SK-N-SH (cell line): Measurements from ENCODE around the gene PIGP. TPM values are rescaled to one million over a fixed set of nuclear protein-coding genes. Genes with fewer than 3 reads are reported as not detected.

Experiments
- CTCF ChIA-PET: fragments of 300-600, 350-600 bp; formaldehyde crosslinking; extraction: SDS; loops from one replicate; lab custom pipeline; 2021; lab: Yijun Ruan, JAX
- POLR2A ChIA-PET: fragments of 350-600 bp; sonication (Branson Sonifier 250); formaldehyde crosslinking; extraction: SDS; loops from one replicate; lab custom pipeline; 2020; ENCODE audit warnings: antibody characterized with exemption, inconsistent platforms; lab: Yijun Ruan, JAX
- DNase-seq: peaks from one replicate; pipeline ENCODE4 v3.0.0; 2012
- H2AFZ ChIP-seq: fragments of 200-600 bp; sonication (generic); 2 replicates; pipeline ENCODE4 v1.8.1; 2016; ENCODE audit warnings: antibody characterized with exemption, mild to moderate bottlenecking, low read depth
- H3F3A ChIP-seq: fragments of 200-600 bp; sonication (generic); replicated peaks from 2 replicates; pipeline ENCODE3; 2016; ENCODE audit warnings: antibody characterized with exemption, mild to moderate bottlenecking; ENCODE audit not compliant: insufficient read depth
- H3K27ac ChIP-seq, 2 experiments: fragments of 200-500 bp in 1 of 2; fragments of 200-600 bp in 1 of 2; sonication (Bioruptor generic) in 1 of 2; sonication (generic), shearing (Covaris generic) in 1 of 2; 2 replicates each; pipeline versions ENCODE4 v1.5.1 to v1.6.1; 2014 to 2016; ENCODE audit warnings: low read depth in 2 of 2, inconsistent platforms in 1 of 2, low read length in 1 of 2, mild to moderate bottlenecking in 1 of 2, mixed read lengths in 1 of 2
- H3K27me3 ChIP-seq: fragments of 200-600 bp; sonication (generic), shearing (Covaris generic); 2 replicates; pipeline ENCODE4 v1.6.1; 2016; ENCODE audit warnings: mixed run types; ENCODE audit not compliant: insufficient read depth
- H3K36me3 ChIP-seq, 2 experiments: fragments of 200-500 bp in 1 of 2; fragments of 200-600 bp in 1 of 2; sonication (Bioruptor generic) in 1 of 2; sonication (generic) in 1 of 2; replicated peaks in 1 of 2; 2 replicates each; pipeline versions ENCODE3 to v1.5.1; 2014 to 2016; ENCODE audit warnings: low read length in 1 of 2, mild to moderate bottlenecking in 1 of 2; ENCODE audit not compliant: insufficient read depth in 2 of 2, control insufficient read depth in 1 of 2
- H3K4me1 ChIP-seq, 2 experiments: fragments of 200-500 bp in 1 of 2; fragments of 200-600 bp in 1 of 2; sonication (Bioruptor generic) in 1 of 2; sonication (generic), shearing (Covaris generic) in 1 of 2; 2 replicates each; pipeline versions ENCODE4 v1.5.1 to v1.6.1; 2014 to 2016; ENCODE audit warnings: low read depth in 1 of 2, low read length in 1 of 2, mixed run types in 1 of 2; ENCODE audit not compliant: insufficient read depth in 2 of 2, control insufficient read depth in 1 of 2
- H3K4me2 ChIP-seq: fragments of 200-600 bp; sonication (generic), shearing (Covaris generic); 2 replicates; pipeline ENCODE4 v1.6.1; 2017; ENCODE audit warnings: mixed run types
- H3K4me3 ChIP-seq, 2 experiments: fragments of 200-500 bp in 1 of 2; fragments of 200-600 bp in 1 of 2; sonication (Bioruptor generic) in 1 of 2; sonication (generic), shearing (Covaris generic) in 1 of 2; 2 replicates each; pipeline versions ENCODE4 v1.5.1 to v1.8.1; 2014 to 2016; ENCODE audit warnings: low read depth in 2 of 2, inconsistent platforms in 1 of 2, low read length in 1 of 2, mild to moderate bottlenecking in 1 of 2, mixed read lengths in 1 of 2, moderate library complexity in 1 of 2
- H3K79me2 ChIP-seq: fragments of 200-600 bp; sonication (generic); 2 replicates; pipeline ENCODE4 v1.8.1; 2017; ENCODE audit warnings: mild to moderate bottlenecking; ENCODE audit not compliant: insufficient read depth
- H3K9ac ChIP-seq: fragments of 200-600 bp; sonication (generic); 2 replicates; pipeline ENCODE4 v1.6.1; 2017; ENCODE audit warnings: mixed run types
- H3K9me2 ChIP-seq: fragments of 200-600 bp; sonication (generic); 2 replicates; pipeline ENCODE4 v1.6.1; 2017; ENCODE audit warnings: mixed run types
- H3K9me3 ChIP-seq: fragments of 200-600 bp; sonication (generic); 2 replicates; pipeline ENCODE4 v1.6.1; 2017; ENCODE audit warnings: mixed run types, mild to moderate bottlenecking, moderate library complexity
- H4K20me1 ChIP-seq: fragments of 200-600 bp; sonication (generic); 2 replicates; pipeline ENCODE4 v1.6.1; 2017; ENCODE audit warnings: mild to moderate bottlenecking, mixed run types; ENCODE audit not compliant: insufficient read depth
- ELF1 ChIP-seq: IDR thresholded peaks from 2 replicates; pipeline ENCODE4 v1.4.0; 2012
- FOXJ3 ChIP-seq: sonication (generic); formaldehyde crosslinking; IDR thresholded peaks from 2 replicates; pipeline ENCODE4 v1.5.1; 2020; ENCODE audit warnings: mild to moderate bottlenecking, missing genetic modification reagents
- FOXM1 ChIP-seq: IDR thresholded peaks from 2 replicates; pipeline ENCODE4 v1.4.0; 2012; ENCODE audit warnings: low read depth, mild to moderate bottlenecking
- GABPA ChIP-seq: IDR thresholded peaks from 2 replicates; pipeline ENCODE4 v1.4.0; 2012; ENCODE audit warnings: low read depth, mild to moderate bottlenecking
- IRF3 ChIP-seq: fragments of 150-350 bp; IDR thresholded peaks from 2 replicates; pipeline ENCODE4 v1.6.1; 2016; ENCODE audit warnings: mild to moderate bottlenecking, low read depth, low read length
- JUND ChIP-seq: IDR thresholded peaks from 2 replicates; pipeline ENCODE4 v1.4.0; 2012
- MAX ChIP-seq: IDR thresholded peaks from 2 replicates; pipeline ENCODE4 v1.4.0; 2012; ENCODE audit warnings: low read depth
- MXI1 ChIP-seq: IDR thresholded peaks from 2 replicates; pipeline ENCODE4 v1.6.1; 2012; ENCODE audit warnings: mild to moderate bottlenecking, low read depth, low read length, improper control_type of control experiment
- NFIC ChIP-seq: IDR thresholded peaks from 2 replicates; pipeline ENCODE4 v1.4.0; 2012; ENCODE audit warnings: borderline replicate concordance
- NRF1 ChIP-seq: IDR thresholded peaks from 2 replicates; pipeline ENCODE4 v1.6.1; 2012; ENCODE audit warnings: low read depth, mild to moderate bottlenecking, low read length
- RAD21 ChIP-seq: IDR thresholded peaks from 2 replicates; pipeline ENCODE4 v1.6.1; 2012; ENCODE audit warnings: mild to moderate bottlenecking, low read length
- REST ChIP-seq: IDR thresholded peaks from 2 replicates; pipeline ENCODE4 v1.6.1; 2012; ENCODE audit warnings: mild to moderate bottlenecking, low read depth, low read length, moderate library complexity
- RFX5 ChIP-seq: IDR thresholded peaks from 2 replicates; pipeline ENCODE4 v1.6.1; 2012; ENCODE audit warnings: mild to moderate bottlenecking, improper control_type of control experiment, low read length
- RXRA ChIP-seq: IDR thresholded peaks from 2 replicates; pipeline ENCODE4 v1.4.0; 2012; ENCODE audit warnings: low read depth, mild to moderate bottlenecking, borderline replicate concordance
- SIN3A ChIP-seq: IDR thresholded peaks from 2 replicates; pipeline ENCODE4 v1.6.1; 2012; ENCODE audit warnings: low read depth, mild to moderate bottlenecking, low read length, moderate library complexity, borderline replicate concordance
- WGBS: methylation state at CpG from one replicate; pipeline ENCODE4 v1.1.6; 2017; ENCODE audit warnings: low lambda C conversion rate; 5-methylcytosine and 5-hydroxymethylcytosine counted together
- polyA plus RNA-seq, 3 experiments: library from polyadenylated mRNA; depleted of rRNA; stranded (reverse); fragments of >200 nt; gene quantifications; 2 replicates each; pipeline ENCODE4 v1.2.3, GENCODE V29; 2012
- TF ChIP-seq, protein P1 (sequence below): IDR thresholded peaks from 2 replicates; pipeline ENCODE4; 2012
- TF ChIP-seq, protein P2 (sequence below): fragments of 200-600 bp; sonication (generic); IDR thresholded peaks from 2 replicates; pipeline ENCODE4 v1.6.1; 2017; ENCODE audit warnings: antibody characterized with exemption, mild to moderate bottlenecking, moderate library complexity

The PIGP gene
- polyA plus RNA-seq, 1 of the 3 experiments (the other 2 are of a cell fraction) = 28.3 TPM

DNA sequence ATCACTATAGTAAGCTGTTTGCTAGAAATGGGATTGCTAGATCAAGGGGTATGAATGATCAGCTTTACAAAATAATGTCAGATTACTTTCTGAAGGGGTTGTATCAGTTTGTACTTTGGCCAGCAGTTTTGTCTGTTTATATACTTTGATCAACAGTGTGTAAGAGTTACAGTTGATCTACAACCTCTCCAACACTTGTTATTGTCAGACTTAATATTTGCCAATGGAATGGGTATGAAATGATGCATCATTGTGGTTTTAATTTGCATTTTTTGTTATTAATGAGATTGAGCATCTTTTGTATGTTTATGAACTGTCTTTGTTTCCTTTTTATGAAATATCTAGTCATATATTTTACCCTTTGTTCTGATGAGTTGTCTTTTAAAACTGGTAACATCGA is 4.5 kb upstream of the PIGP start (continued):
- TF ChIP-seq, protein P1, sequence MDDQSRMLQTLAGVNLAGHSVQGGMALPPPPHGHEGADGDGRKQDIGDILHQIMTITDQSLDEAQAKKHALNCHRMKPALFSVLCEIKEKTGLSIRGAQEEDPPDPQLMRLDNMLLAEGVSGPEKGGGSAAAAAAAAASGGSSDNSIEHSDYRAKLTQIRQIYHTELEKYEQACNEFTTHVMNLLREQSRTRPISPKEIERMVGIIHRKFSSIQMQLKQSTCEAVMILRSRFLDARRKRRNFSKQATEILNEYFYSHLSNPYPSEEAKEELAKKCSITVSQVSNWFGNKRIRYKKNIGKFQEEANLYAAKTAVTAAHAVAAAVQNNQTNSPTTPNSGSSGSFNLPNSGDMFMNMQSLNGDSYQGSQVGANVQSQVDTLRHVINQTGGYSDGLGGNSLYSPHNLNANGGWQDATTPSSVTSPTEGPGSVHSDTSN = no peak
- no peak for TF ChIP-seq JUND
- TF ChIP-seq RAD21 = no peak
- no peak for TF ChIP-seq NRF1
- no peak for TF ChIP-seq NFIC
- TF ChIP-seq FOXJ3 (CRISPR knock-in tag) = no peak

GRCh38 chr21:37076087-37076850 is 3.4 kb upstream of the PIGP start:
- Histone ChIP-seq H3K4me2 (no peak overlapping the region), H3F3A (peaks cover 3% of the 10 kb centered on the region), H3K4me1 (peaks cover 0 to 21% of the 10 kb centered on the region in 2 experiments; a peak in 2 of 4 replicates), H3K27me3 (no peaks in the 10 kb centered on the region), H2AFZ (no peak overlapping the region), H3K9me3 (peaks cover 11% of the 10 kb centered on the region; the same call in 1 of the 2 replicates), H3K4me3 (no peak overlapping the region), H3K36me3 (peaks cover 0 to 14% of the 10 kb centered on the region in 2 experiments), H4K20me1 (peaks cover 45% of the 10 kb centered on the region), H3K9me2 (no peaks in the 10 kb centered on the region), H3K27ac (no peak overlapping the region), H3K79me2 (peaks cover 83% of the 10 kb centered on the region), H3K9ac (no peak overlapping the region)
- DNase-seq = no peak
- POLR2A ChIA-PET = no interaction called here
- CTCF ChIA-PET = interaction anchor here (1.2 to 1.3 kb wide), 2 partner anchors 8 to 95 kb away, joined by 4 to 5 read pairs; no protein-coding TSS in a partner anchor
- 98% methylated on average over 4 of the region's 4 CpGs for WGBS
- no peak for TF ChIP-seq REST
- no peak for TF ChIP-seq SIN3A
- TF ChIP-seq IRF3 = no peak
- no peak for TF ChIP-seq MXI1
- no peak for TF ChIP-seq RXRA
- TF ChIP-seq, protein P1 = no peak
- TF ChIP-seq ELF1 = no peak
- TF ChIP-seq RFX5 = no peak
- TF ChIP-seq, protein P2, sequence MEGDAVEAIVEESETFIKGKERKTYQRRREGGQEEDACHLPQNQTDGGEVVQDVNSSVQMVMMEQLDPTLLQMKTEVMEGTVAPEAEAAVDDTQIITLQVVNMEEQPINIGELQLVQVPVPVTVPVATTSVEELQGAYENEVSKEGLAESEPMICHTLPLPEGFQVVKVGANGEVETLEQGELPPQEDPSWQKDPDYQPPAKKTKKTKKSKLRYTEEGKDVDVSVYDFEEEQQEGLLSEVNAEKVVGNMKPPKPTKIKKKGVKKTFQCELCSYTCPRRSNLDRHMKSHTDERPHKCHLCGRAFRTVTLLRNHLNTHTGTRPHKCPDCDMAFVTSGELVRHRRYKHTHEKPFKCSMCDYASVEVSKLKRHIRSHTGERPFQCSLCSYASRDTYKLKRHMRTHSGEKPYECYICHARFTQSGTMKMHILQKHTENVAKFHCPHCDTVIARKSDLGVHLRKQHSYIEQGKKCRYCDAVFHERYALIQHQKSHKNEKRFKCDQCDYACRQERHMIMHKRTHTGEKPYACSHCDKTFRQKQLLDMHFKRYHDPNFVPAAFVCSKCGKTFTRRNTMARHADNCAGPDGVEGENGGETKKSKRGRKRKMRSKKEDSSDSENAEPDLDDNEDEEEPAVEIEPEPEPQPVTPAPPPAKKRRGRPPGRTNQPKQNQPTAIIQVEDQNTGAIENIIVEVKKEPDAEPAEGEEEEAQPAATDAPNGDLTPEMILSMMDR = no peak
- TF ChIP-seq GABPA = no peak
- no peak for TF ChIP-seq FOXM1
- no peak for TF ChIP-seq MAX
- no peak for TF ChIP-seq JUND
